CD4-positive, alpha-beta T cell treated with Interleukin-17A for 4 hours (primary cell): ENCODE measurements around the gene SLC2A13.

Experiments used
- DNase-seq: peaks from one replicate; pipeline ENCODE4 v3.0.0-alpha.2; 2020; ENCODE audit warnings: mixed read lengths

The SLC2A13 gene

DNA sequence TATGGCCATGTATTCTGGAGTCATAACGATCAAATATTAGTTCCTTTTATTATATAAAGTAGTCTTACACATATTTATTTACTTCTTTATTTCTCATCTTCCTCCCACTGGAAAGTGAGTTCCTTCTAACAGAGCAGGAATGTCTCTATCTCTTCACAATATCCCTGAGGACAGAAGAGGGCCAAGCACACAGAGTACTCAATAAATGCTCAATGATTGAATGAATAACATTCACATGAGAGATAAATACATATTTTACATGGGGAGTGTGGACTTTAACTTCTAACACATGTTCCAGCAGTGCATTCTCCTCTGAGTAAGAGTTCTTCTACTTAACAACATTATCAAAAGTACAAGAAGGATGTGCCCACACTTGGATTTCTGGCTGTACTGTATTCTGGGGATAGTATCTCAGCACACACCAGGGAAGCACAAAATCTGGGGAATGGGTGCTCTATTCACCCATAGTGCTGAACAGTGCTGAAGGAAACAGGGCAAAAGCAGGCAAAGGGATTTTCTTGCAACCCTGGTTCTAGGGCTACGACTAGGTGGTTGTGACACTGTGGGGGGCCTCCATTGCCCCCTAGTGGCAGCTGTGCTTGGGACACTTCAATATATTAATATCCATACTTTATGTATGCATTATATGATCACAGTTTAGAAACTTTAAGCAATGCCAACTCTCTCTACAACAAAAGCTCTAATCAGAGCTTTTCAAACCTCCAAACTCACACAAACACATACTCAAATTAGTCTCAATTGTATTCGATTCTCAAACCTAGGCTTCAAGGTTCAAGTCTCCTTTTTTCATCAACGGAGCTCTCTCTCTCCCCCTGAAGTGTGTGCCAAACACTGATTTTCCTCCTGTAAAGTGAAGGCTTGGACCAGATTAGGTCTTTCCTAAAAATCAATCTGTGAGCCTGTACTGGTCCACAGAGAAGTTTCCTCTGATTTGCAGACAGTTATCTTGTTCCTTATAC lies 115.5 kb downstream of the SLC2A13 start:
- DNase-seq: peak; percentile 64

DNA sequence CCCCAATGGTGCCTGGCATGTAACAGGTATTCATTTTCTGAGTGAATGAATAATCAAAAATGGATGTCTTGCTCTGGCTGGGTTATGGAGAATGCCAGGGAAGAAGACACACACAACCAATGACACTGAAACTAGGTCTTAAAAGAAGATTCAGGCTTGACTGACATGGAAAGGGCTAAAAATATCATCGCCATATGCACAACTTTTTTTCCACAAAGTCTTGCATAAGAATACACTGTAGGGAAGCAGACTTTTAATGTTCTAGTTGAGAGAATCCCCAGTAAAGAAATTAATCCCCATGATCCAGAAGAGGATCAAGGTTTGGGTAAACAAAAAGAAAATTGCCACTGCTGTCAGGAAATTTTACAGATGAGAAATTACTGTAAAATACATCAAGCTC lies 116.4 kb downstream of the SLC2A13 start:
- DNase-seq: no peak

DNA sequence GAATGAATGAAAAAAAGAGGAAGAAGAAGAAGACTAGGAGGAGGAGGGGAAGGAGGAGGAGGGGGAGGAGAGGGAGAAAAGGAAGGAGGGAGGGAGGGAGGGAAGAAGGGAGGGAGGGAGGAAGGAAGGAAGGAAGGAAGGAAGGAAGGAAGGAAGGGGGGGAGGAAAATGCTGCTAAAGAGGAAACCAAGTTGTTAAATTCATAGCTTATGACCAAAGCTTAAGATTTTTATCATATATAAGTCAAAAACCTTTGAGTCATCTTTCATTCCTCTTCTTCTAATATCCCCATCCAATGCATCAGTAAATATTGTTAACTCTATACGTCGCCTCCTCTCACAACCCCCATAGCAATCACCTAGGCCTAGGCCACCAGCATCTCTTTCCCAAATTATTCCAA lies 117.3 kb downstream of the SLC2A13 start:
- no peak for DNase-seq

DNA sequence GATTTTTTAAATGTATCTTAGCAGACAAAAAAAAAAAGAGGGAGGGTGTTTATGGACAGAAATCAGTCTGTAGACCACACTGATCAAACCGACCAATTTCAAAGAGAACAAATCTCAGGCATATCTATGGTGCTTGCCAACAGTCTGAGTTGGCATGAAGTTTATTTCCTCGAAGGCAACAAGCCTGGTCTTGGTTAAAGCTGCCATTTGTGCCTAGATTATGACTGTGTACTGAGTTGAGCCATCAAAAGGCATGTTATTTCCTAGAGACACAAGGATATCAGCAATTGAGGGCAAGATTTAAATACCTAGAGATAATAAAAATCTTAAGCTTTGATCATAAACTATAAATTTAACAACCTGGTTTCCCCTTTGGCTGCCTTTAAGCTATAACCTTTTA lies 119.2 kb downstream of the SLC2A13 start:
- no peak for DNase-seq

DNA sequence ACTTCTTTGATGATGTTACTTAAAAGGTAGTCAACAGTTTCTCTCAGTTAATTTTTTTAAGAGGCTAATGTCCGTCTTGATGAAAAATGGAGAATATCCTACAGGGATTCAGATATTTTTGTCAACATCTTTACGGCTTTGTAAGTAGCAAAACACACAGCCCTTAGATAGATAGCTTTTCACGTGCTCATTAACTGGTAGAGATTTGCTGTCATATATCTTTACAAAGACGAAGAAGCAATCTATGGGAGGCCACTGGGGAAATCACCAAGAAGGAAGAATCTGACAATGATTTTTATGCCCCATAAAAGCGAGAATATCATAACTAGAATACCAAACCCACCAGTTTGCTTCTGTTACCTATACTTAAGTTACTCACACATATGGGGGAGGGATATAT lies 121.2 kb downstream of the SLC2A13 start:
- no peak for DNase-seq

DNA sequence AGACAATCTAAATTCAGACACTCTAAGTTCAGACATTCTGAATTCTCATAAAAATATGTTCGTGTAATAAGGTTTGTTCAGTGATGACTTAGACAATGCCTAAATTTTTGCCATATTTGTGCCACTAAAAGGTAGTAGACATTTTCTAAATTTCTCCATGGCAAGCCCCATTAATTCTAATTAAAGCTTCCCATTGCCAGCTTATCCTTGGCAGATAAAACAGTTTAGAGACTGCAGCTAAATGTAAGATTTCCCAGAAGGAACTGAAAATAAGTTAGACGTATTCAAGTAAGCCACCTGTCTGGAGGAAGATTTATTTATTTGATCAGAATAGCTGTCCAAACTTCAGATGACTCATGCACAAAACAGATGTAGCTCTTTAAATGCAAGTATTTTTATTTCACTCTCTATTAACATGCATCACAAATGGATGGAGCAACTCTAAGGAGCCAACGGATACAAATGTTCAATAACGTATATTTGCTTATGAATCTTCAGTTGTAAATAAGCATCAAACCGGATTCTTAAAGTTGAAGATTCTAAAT lies 130.4 kb downstream of the SLC2A13 start:
- DNase-seq: no peak

DNA sequence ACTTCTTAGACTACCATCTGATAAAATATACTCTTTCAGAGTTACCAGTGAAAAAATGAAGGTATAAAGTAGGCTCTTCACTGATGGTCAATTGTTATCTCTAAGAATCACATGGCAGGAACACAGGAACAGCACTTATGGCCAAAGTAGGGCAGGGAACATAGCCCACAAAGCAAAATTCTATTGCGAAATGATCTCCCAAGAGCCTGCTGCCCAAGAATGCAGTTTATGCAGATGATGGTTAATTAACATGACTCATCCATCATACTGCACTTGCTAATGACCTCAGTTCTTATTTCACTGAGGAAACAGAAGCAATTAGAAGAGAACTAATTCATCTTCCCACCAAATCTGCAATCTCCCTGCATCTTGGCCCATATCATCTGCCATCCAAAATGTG lies 133.8 kb downstream of the SLC2A13 start:
- DNase-seq: no peak

DNA sequence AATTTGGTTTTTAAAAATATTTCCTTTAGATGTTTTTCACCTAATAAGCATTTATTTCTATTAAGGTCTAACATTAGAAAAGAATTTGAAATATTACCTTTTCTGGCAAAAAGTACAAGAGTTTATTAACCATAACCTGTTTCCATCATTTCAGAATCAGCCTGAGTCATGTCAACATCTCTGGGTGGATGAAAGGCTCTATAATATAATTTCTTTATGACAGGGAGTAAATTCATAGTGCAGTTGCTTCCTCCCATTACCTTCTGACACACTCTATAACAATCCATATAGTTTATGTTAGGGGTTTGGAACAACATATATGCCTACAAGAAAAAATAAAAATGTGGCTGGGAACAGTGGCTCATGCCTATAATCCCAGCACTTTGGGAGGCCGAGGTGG lies 134.5 kb downstream of the SLC2A13 start:
- DNase-seq: no peak

DNA sequence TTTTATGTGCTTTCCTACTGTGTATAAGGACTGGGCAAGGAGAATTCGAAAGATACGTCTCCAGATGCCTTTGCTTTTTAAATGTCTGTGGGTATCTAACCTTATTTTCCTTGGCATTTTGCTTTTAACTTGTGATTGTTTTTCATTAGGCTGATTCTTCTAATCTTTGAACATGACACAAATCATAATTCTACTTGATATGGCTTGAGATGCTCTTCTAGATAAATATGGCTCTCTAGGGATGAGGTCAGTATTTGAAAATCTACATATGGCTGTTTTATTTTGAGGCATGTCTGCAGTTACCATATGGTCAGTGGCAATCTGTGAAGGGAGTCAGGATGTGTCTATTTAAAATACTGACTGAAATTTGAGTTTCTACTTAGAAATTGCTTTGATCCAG lies 139.2 kb downstream of the SLC2A13 start:
- DNase-seq: no peak

DNA sequence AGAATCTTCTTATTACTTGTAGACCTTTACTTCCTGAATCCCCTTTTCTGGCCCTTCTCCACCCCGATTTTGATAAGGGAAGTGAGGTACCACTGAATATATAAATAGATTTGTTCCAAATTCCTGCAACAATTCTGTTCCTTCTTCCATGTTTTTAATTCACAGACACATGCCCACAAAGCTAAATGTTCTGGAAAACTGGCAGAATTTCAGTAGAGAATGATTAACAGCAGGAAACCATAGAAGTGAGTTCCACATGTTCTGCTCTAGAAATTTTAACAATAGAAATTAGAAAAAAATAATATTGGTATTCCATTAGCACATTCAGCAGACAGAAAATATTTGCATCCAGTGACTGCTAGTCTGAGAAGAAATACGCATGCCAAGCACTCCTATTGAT lies 139.6 kb downstream of the SLC2A13 start:
- no peak for DNase-seq

DNA sequence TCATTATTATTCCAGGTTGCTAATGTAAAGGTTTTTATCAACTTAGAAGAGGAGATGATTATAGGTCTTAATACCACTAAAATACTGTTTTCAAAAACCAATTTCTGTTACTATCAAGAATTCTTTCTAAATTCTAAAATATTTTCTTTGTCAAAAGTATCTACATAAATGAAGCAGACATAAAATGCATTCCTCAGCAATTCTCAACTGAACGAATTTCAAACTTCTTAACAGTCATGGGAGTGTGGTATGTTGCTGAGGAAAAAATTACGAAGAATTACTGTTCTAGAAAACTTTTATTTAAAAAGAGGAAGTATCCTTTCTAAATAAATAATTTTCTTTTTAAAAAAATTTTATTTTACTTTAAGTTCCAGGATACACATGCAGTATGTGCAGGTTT lies 146.4 kb downstream of the SLC2A13 start:
- DNase-seq: no peak

DNA sequence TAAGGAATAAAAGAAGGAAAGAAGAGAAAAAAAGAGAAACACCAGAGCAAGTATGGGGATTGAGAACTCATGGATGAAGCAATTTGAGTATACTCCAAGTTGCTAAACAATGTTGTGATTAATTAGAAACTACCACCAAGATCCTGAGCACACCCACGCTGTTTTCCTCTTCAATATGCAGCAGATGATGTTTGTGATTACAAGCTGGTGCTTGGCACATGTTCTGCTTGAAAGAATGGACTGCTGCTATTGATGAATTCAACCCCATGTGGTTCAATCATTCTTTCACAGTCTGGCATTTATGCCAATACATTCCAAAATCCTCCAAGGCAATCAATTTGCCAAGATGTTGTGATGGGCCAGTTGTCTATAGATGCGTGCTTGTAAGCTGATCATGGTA lies 146.8 kb downstream of the SLC2A13 start:
- no peak for DNase-seq

DNA sequence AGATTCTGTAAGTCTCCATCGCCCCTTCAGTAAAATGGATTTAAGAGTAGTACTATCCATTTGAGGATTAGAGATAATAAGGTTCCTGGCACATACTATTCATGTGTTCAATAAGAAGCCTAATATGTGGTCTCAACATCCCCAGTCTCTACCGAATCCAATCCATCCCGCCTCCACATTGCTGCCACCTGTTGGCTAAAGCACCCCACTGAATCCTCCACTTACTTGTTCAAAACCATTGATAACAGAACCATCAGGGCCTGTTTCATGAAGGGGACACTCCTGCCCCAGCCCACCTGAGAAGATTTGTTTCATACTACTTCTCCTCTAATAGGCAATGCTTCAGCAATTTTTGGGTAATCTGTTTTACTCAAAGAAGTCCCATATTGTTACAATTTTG lies 147.5 kb downstream of the SLC2A13 start:
- DNase-seq: no peak

DNA sequence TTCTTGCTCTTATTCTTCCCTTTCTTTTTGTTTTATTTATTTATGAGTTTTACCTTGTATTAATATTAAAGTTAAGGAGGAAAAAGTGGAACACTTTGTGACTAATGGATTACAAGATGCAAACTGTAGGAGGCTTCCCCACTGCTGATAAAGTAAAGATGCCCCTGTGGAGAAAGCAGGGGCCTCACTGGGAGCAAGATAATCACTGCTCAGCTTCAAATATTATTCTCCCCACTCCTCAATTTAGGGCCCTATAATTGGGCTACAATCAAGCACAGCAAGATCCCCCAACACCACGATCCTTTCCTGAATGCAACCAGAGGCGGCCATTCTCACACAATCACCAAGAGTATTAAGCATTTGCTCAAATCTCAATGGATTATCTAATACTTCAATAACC lies 149.2 kb downstream of the SLC2A13 start:
- no peak for DNase-seq

DNA sequence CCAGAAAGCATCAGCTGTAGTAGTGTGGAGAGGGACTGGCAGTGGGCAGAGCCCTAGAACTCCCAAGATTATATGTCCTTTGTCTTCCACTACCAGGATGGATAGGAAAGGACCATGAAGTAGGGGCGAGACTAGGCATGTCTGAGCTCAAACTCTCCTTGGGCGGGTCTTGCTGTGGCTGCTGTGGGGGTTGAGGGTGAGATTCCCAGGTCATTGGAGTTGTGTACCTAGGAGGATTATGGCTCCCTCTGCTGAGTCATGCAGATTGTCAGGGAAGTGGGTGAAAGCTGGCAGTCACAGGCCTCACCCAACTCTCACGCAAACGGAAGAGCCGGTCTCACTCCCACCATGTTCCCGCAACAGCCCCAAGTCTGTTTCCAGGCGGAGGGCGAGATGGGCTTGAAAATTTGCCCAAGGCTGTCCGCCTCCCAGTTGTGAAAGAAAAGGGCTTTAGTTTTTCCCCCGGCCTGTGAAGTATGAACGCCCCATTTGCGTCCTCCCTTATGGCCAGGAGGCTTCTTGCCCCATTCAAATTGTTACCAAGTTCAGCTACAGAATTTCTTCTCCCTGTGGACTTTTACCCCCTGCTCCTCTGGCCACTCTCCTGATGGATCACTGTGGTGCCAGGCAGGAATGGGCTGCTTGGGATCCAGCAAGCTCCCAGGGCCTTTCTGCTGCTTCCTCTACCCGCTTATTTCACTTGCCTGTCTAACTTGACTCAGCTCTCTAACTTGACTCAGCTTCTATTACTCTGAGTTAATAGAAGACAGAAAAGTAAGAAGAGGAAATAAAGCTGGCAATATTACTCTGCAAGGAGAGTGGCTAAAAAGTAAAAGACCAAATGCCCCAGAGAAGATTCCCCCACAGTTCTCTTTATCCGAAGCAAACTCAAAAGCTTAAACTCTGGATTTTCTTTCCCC lies 159.3 kb downstream of the SLC2A13 start:
- DNase-seq: no peak

DNA sequence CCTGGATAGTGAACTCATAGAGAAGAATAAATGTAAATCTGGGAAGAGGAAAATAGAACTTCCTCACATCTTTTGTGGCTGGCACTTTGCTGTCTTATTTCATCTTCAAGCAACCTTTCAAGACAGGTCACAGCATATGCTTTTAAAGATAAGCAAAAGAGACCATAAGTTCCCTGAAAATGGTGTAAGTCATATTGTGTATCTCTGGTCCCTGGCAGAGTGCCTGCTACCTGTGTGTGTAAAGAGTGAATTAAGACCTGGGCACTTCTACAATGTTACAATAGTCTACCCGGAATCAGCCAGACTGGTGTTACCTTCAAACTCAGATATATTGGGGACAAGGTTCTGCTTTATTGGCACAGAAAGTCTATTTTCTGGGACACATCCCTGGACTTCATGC lies 168.8 kb downstream of the SLC2A13 start:
- no peak for DNase-seq

DNA sequence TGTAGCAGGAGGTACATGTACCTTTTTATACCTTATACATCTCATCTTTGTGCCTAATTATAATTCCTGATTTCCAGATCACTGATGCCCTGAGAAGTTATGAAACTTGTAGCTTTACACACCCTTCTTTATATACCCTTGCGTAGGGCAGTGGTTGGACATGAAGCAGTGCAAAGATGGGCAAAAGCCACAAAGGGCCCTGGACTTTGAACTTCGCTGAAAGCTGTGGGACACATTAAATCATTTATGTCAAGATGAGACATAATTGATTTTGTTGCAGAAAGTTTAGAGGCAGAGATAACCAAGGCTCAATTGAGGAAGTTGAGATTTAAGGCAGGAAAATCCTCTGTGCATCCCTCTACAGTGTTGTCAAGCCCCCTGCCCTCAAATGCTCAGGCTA lies 170.0 kb downstream of the SLC2A13 start:
- no peak for DNase-seq

DNA sequence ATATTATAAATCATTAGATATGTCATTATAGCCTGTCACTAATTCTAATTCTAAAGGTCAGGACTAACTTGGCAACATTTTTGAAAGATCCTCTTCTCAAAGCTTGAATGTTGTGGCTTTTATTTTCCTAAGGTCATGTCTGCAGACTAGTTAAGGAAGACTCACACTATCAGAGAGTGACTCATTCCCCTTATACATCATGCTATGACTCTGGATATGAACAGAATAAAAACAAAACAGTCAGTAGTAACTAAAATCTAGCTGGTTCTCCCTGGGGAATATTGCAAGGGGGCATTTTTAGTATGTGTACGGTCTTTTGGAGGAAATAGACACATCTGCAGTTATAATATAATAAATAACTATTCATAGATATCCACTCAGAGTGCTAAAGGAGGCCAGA lies 170.6 kb downstream of the SLC2A13 start:
- DNase-seq: no peak

DNA sequence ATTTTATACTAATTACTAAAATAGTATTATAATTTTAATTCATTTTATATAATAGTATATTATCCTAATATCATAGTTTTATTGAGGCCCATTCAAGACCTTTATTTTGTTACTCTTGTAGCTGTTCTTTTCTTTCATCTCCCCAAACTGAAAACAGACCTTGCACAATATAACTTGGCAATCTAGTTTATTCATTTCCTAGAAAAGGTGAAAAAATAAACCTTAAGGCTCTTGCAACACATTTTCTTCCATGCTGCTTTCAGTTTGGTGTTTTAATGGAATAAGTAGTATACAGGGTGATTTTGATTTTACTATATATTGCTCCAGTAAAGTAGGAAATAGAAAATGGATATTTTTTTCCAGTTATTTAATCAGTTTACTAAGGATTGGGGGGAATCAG lies 174.0 kb downstream of the SLC2A13 start:
- DNase-seq: no peak

DNA sequence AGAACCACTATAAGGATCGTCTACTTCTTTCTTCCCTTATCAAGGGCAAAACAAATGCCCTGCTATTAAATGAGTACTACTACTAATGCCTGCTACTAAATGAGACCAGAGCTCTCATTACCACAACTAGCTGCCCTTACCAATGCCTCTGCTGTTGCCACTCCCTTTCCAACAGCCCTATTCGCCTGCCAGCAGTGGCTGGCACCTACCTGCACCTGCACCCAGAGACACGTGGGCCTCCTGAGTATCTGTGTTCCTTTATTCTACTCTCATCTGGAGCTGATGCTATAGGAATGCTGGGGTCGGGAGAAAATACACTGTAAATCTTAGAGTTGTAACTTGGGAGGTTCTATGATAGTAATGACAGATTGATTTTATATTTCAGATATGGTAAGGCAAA lies 174.7 kb downstream of the SLC2A13 start:
- DNase-seq: no peak

DNA sequence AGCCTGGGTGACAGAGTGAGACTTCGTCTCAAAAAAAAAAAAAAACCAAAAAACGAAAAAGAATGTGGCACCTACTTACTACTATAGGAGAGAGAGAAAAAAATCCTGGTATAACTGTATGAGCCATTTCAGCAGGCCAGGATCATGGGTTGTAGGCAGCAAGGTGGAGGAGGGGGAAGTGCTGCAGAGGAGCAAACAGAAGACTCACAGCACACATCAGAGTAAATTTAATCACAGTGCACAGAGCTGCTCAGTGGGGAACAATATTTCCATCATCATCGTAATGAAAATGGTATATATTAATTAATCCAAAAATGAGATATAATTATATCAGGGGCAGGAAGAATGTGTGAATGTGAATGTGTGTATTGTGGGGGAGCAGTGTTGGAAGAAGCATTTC lies 175.8 kb downstream of the SLC2A13 start:
- no peak for DNase-seq

DNA sequence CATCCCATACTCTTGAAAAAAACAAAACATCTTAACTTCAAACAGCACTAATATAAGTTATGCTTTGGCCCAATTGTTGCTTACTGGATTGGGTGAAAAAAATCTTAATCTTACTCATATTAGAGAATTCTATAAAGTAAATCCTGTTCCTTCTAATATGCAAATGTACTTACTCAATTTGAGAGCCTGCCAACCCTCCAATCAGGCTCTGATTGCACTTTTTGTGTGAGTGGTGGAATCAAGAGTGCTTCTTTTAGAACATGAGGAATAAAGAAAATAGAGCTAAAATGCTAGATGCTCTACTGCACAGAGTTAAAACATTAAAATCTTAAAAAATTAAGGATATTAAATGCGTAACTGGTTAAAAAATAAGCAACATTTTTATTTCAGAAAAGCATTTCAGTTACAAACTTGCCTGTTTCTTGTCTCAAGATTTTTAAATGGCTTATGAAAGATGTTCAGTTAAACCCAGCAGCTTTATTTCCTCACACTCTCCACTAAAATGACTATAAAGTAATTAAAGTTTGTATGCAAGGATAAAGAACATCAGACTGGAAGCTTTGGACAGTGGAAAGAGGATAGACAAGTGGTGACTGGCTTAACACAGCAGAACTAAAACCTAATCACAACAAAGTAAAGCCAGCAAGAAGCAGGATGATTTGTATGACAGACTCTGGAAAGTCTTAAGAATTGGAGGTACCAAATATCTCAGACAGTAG lies 177.5 kb downstream of the SLC2A13 start:
- DNase-seq: no peak

DNA sequence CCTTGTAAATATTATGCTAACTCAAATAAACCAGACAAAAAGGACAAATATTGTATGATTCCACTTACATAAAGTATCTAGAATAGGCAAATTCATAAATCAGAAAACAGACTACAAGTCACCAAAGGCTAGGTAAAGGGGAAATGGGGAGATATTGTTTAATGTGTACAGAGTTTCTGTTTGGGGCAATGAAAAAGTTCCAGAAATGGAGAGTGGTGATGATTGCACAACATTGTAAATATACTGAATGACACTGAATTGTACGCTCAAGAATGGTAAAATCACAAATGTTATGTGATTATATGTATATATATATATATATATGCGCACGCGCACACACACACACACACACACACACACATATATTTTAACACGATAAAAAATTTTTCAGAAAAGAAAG lies 182.5 kb downstream of the SLC2A13 start:
- DNase-seq: no peak
